SU-DHL-6 (cell line): Measurements from ENCODE around the gene AGBL2.

Experiments used
- H2AFZ ChIP-seq: fragments of 200-600 bp; sonication (generic); 2 replicates; pipeline ENCODE4 v1.6.1; 2014; ENCODE audit warnings: low read depth, mild to moderate bottlenecking, moderate library complexity, mixed read lengths, antibody characterized with exemption, low read length; ENCODE audit not compliant: severe bottlenecking
- H3F3A ChIP-seq: fragments of 200-600 bp; shearing (Covaris generic); 2 replicates; pipeline ENCODE4 v1.6.0; 2016; ENCODE audit warnings: antibody characterized with exemption, mild to moderate bottlenecking; ENCODE audit not compliant: insufficient read depth
- H3K27ac ChIP-seq: fragments of 200-600 bp; sonication (generic); 2 replicates; pipeline ENCODE4 v1.5.1; 2016; ENCODE audit warnings: low read depth, mild to moderate bottlenecking, low read length, moderate library complexity, mixed read lengths
- H3K27me3 ChIP-seq: fragments of 200-600 bp; sonication (generic), shearing (Covaris generic); 2 replicates; pipeline ENCODE4 v1.6.0; 2014; ENCODE audit warnings: mild to moderate bottlenecking, low read length
- H3K36me3 ChIP-seq: fragments of 200-600 bp; sonication (generic); 2 replicates; pipeline ENCODE4 v1.6.1; 2014; ENCODE audit warnings: mild to moderate bottlenecking, low read length, mixed read lengths
- H3K4me2 ChIP-seq: fragments of 300-600, 200-600 bp; shearing (Covaris generic), sonication (generic); 2 replicates; pipeline ENCODE4 v1.6.0; 2014; ENCODE audit warnings: low read length, low read depth, mild to moderate bottlenecking; ENCODE audit not compliant: poor library complexity, severe bottlenecking
- H3K4me3 ChIP-seq: fragments of 200-600 bp; sonication (generic); 2 replicates; pipeline ENCODE4 v1.5.1; 2014; ENCODE audit warnings: antibody characterized with exemption, low read length, mild to moderate bottlenecking, mixed read lengths; ENCODE audit not compliant: insufficient read depth, poor library complexity, severe bottlenecking
- H3K79me2 ChIP-seq: fragments of 200-600 bp; sonication (generic); 2 replicates; pipeline ENCODE4 v1.6.1; 2014; ENCODE audit warnings: mild to moderate bottlenecking, low read length, moderate library complexity; ENCODE audit not compliant: insufficient read depth
- H3K9ac ChIP-seq: fragments of 200-600 bp; sonication (generic); 2 replicates; pipeline ENCODE4 v1.7.0; 2014; ENCODE audit warnings: mild to moderate bottlenecking, low read length
- H3K9me2 ChIP-seq: fragments of 200-600 bp; sonication (generic); replicated peaks from 2 replicates; pipeline ENCODE4 v1.6.1; 2014; ENCODE audit warnings: low read length; ENCODE audit not compliant: insufficient read depth
- H3K9me3 ChIP-seq: fragments of 200-600 bp; sonication (generic); 2 replicates; pipeline ENCODE4 v1.6.1; 2014; ENCODE audit warnings: low read length, mixed read lengths; ENCODE audit not compliant: insufficient read depth
- H4K20me1 ChIP-seq: fragments of 200-600 bp; sonication (generic); 2 replicates; pipeline ENCODE4 v1.6.1; 2014; ENCODE audit warnings: low read depth, mild to moderate bottlenecking, antibody characterized with exemption, low read length, moderate library complexity, mixed read lengths
- CTCF ChIP-seq: fragments of 200-600 bp; sonication (generic); IDR thresholded peaks from one replicate; pipeline ENCODE4 v1.5.1; 2017; ENCODE audit warnings: antibody characterized with exemption, mild to moderate bottlenecking, low read length, moderate library complexity; ENCODE audit not compliant: insufficient read depth, poor library complexity, severe bottlenecking
- EZH2phosphoT487 ChIP-seq: fragments of 200-600 bp; sonication (generic), shearing (Covaris generic); conservative IDR thresholded peaks from 2 replicates; pipeline ENCODE4 v1.6.1; 2018; ENCODE audit warnings: mild to moderate bottlenecking, antibody characterized with exemption, low read length, moderate library complexity, mixed read lengths

Gene AGBL2

GRCh38 chr11:47649276-47649675 is 65.9 kb downstream of the AGBL2 start:
- Histone ChIP-seq H4K20me1 (no peaks in the 10 kb centered on the region), H3K9me2 (no peaks in the 10 kb centered on the region), H3K9ac (no peak overlapping the region), H3K79me2 (no peaks in the 10 kb centered on the region), H3K4me3 (no peak overlapping the region), H3K27ac (no peak overlapping the region), H3K27me3 (no peaks in the 10 kb centered on the region), H3F3A (no peaks in the 10 kb centered on the region), H3K4me2 (no peak overlapping the region), H3K36me3 (no peaks in the 10 kb centered on the region), H2AFZ (no peak overlapping the region), H3K9me3 (peaks cover 9% of the 10 kb centered on the region; the same call in 1 of the 2 replicates)
- no peak for TF ChIP-seq CTCF
- TF ChIP-seq EZH2phosphoT487, result no peak

GRCh38 chr11:47646019-47646418 is 69.2 kb downstream of the AGBL2 start:
- H3K27me3 ChIP-seq, result no peaks in the 10 kb centered on the region
- H2AFZ ChIP-seq, result no peak overlapping the region
- H3K36me3 ChIP-seq, result no peaks in the 10 kb centered on the region
- H3K9ac ChIP-seq, result no peak overlapping the region
- no peaks in the 10 kb centered on the region for H3K9me2 ChIP-seq
- H4K20me1 ChIP-seq, result no peaks in the 10 kb centered on the region
- H3K27ac ChIP-seq, result no peak overlapping the region
- no peaks in the 10 kb centered on the region for H3K9me3 ChIP-seq
- no peak overlapping the region for H3K4me2 ChIP-seq
- no peaks in the 10 kb centered on the region for H3F3A ChIP-seq
- peaks cover 12% of the 10 kb centered on the region for H3K79me2 ChIP-seq
- TF ChIP-seq CTCF (no peak), EZH2phosphoT487 (no peak)
- H3K4me3 ChIP-seq, result no peak overlapping the region

- H3K4me3 ChIP-seq, result no peak overlapping the region
- no peaks in the 10 kb centered on the region for H3K9me2 ChIP-seq
- no peaks in the 10 kb centered on the region for H3F3A ChIP-seq
- no peak overlapping the region for H3K4me2 ChIP-seq
- peaks cover 17% of the 10 kb centered on the region for H3K79me2 ChIP-seq
- H2AFZ ChIP-seq, result no peak overlapping the region
- no peaks in the 10 kb centered on the region for H3K9me3 ChIP-seq
- no peak overlapping the region for H3K27ac ChIP-seq
- H3K9ac ChIP-seq, result no peak overlapping the region
- no peaks in the 10 kb centered on the region for H4K20me1 ChIP-seq
- H3K27me3 ChIP-seq, result no peaks in the 10 kb centered on the region
- no peak for TF ChIP-seq CTCF
- no peak for TF ChIP-seq EZH2phosphoT487
- no peaks in the 10 kb centered on the region for H3K36me3 ChIP-seq
Measured at GRCh38 chr11:47645500-47645899, 69.7 kb downstream of the AGBL2 start.
